ENCODE results near the gene ASF1B. TPM values are rescaled to one million over a fixed set of nuclear protein-coding genes. Genes with fewer than 3 reads are reported as not detected.
"Not testable (repeated sequence)": the region's sequence is repeated elsewhere in the genome, so short reads cannot be mapped to it uniquely, and the experiment has no call there.

Gene ASF1B
- total RNA-seq: 1.7 TPM

DNA sequence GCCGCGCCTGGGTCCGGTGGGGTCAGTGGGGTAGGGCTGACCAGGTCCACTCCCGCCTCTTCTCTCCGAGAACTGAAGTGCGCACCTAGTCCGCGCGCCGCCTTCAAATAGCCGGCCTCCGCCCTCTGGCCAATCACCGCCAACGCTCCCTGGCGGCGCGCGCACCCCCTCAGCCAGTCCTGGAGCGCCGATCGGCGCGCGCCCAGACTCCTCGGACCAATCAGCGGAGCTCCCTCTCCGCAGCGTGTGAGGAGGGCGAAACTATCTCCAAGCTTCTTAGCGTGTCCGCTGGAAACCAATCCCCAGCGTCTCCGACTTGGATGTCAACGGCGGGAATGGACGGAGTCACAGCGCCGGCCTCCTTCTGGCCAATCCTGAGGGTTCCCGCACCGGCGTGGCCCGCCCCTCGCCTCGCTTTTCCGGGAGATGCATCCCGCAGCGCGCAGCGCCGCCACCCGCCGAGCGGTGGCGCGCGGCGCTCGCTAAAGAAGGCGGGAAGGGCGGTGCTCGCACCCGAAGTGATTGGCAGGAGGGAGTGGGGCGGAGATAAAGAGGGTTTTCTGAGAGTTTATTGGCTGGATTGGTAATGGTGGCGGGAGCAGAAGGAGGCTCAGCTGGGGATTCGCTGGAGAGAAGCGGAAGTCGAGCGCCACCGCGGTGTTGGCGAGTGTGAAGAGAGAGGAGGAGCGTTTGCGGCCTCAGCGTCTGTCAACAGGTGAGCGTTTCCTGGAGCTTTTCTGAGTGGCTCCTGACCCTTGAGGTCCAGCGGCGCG, at the start of gene ASF1B:
TSS of gene ASF1B (minus strand) at position 81 of the 773 bp plus-strand sequence. CDS start 133 bp downstream, outside the sequence.
- TF ChIP-seq POLR2AphosphoS5 (IDR thresholded peaks at IDR 0.05; ENCODE audit: insufficient read depth in 1 of 2, low read depth in 1 of 2) (peak; percentile 85 to 86), POLR2A (IDR thresholded peaks at IDR 0.05) (peak in 1 of 2 donors; percentile 49)
- TF ChIP-seq, protein P1, sequence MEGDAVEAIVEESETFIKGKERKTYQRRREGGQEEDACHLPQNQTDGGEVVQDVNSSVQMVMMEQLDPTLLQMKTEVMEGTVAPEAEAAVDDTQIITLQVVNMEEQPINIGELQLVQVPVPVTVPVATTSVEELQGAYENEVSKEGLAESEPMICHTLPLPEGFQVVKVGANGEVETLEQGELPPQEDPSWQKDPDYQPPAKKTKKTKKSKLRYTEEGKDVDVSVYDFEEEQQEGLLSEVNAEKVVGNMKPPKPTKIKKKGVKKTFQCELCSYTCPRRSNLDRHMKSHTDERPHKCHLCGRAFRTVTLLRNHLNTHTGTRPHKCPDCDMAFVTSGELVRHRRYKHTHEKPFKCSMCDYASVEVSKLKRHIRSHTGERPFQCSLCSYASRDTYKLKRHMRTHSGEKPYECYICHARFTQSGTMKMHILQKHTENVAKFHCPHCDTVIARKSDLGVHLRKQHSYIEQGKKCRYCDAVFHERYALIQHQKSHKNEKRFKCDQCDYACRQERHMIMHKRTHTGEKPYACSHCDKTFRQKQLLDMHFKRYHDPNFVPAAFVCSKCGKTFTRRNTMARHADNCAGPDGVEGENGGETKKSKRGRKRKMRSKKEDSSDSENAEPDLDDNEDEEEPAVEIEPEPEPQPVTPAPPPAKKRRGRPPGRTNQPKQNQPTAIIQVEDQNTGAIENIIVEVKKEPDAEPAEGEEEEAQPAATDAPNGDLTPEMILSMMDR (IDR thresholded peaks at IDR 0.05): peak; percentile 74 to 95 (median 79)
- Histone ChIP-seq H3K27me3 (no peaks in the 10 kb centered on the region), H3K4me3 (peak within 1 kb of the TSS; percentile 81 to 93), H3K4me1 (peaks cover 18% of the 10 kb centered on the region), H3K27ac (peak within 1 kb of the TSS; percentile 93), H3K9me3 (no peaks in the 10 kb centered on the region), H3K36me3 (no peaks in the 10 kb centered on the region)
- intact Hi-C loops (cut with DNase I): loop anchor here (5.0 kb wide), 1 partner anchor 64 kb away; the partner anchor contains the start of gene MISP3
- peak; percentile 99 to 100 for DNase-seq (ENCODE audit: extremely low spot score in 2 of 2)

DNA sequence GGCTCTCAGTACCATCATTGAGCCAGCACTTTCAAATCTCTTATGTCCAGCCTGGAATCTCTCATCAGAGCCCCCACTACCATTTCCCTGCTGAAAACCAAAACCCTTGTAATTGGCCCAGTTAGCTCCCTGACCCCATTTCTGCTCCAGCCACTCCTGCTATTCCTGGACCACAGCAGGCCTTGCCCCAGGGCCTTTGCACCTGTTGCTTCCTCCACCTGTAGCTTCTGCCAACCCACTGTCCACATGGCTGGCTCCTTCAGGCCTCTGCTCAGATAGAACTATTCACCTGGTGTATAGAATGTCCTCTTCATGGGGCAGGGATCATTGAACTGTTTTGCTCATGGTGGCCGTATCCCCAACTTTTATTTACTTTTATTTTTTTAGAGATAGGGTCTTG, 49.3 kb upstream of the ASF1B start:
- intact Hi-C loops (cut with DNase I); H3K27me3 ChIP-seq; H3K9me3 ChIP-seq; H3K4me3 ChIP-seq; DNase-seq (ENCODE audit: extremely low spot score in 2 of 2); H3K36me3 ChIP-seq; H3K27ac ChIP-seq; H3K4me1 ChIP-seq: not testable (repeated sequence)

DNA sequence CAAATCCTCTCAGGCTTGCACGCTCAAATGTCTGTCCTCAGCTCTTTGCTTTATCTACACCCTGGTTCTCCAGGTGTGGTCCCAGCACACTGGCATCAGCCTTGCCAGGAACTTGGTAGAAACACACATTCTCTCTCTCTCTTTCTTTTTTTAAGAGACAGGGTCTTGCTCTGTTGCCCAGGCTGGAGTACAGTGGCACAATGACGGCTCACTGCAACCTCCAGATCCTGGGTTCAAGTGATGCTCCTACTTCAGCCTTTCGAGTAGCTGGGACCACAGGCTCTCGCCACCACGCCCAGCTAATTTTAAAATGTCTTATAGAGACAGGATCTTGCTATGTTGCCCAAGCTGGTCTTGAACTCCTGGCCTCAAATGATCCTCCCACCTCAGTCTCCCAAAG, 48.8 kb upstream of the ASF1B start:
- H3K27me3 ChIP-seq: no peaks in the 10 kb centered on the region
- no peaks in the 10 kb centered on the region for H3K9me3 ChIP-seq
- H3K4me1 ChIP-seq: no peaks in the 10 kb centered on the region
- no peak for DNase-seq (ENCODE audit: extremely low spot score in 2 of 2)
- H3K36me3 ChIP-seq: no peaks in the 10 kb centered on the region
- no peak overlapping the region for H3K4me3 ChIP-seq
- intact Hi-C loops (cut with DNase I): no loop called here
- H3K27ac ChIP-seq: no peak overlapping the region
- TF ChIP-seq POLR2AphosphoS5 (IDR thresholded peaks at IDR 0.05; ENCODE audit: insufficient read depth in 1 of 2, low read depth in 1 of 2): no peak
- TF ChIP-seq, protein P1 (IDR thresholded peaks at IDR 0.05): no peak
- no peak for TF ChIP-seq POLR2A (IDR thresholded peaks at IDR 0.05)

DNA sequence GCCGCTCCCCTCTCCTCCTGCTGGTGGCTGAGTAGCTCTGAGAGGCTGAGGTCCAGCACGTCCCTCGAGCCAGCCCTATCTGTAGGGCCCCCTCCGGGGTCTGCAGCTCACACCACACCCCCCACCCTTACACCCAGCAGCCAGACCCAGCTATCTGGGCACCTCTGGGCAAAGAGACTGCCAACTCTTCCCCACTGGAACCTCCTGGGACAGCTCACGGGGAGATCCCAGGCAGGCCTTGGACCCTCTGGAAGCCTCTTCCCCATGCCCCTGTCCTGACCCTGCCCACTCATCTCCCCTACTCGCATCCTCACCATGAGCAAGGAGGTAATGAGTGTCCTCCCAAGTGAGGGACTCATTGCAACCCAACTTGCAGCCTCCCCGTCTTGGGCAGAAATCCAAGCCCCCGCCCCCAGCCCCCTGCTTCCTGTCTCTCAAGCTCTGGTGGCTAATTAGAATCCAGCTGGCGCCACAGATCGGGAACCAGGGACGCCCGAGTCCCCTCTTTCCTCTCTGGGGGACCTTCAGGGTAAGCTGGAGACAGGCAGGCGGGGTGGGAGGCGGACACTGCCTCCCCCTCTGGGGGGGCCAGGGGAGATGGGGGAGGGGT, 47.5 kb upstream of the ASF1B start:
- H3K27me3 ChIP-seq: no peaks in the 10 kb centered on the region
- no peak overlapping the region for H3K4me3 ChIP-seq
- no peaks in the 10 kb centered on the region for H3K4me1 ChIP-seq
- DNase-seq (ENCODE audit: extremely low spot score in 2 of 2): no peak
- H3K27ac ChIP-seq: no peak overlapping the region
- intact Hi-C loops (cut with DNase I): no loop called here
- no peaks in the 10 kb centered on the region for H3K36me3 ChIP-seq
- TF ChIP-seq POLR2AphosphoS5 (IDR thresholded peaks at IDR 0.05; ENCODE audit: insufficient read depth in 1 of 2, low read depth in 1 of 2): no peak
- TF ChIP-seq, protein P1 (IDR thresholded peaks at IDR 0.05): no peak
- TF ChIP-seq POLR2A (IDR thresholded peaks at IDR 0.05): no peak
- H3K9me3 ChIP-seq: no peaks in the 10 kb centered on the region

DNA sequence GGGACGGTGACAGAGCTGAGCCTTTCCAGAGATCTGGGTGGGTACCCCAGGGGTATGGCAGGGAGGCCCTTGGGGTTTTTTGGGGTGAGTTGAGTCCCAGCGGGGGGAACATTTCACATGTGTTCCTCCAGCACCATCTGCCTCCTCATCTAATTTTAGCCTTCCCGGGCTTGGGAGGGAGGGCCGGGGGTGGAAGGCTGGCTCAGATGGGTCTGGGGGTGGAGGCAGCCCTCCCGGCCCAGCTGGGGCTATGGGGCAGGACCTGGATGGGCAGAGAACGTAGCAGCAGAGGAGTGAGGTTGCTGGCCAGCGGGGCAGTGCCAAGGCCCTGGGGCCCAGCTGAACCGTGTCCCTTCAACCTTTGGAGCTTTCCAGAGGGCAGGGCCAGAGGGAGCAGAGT, 46.1 kb upstream of the ASF1B start:
- Histone ChIP-seq H3K9me3 (no peaks in the 10 kb centered on the region), H3K27me3 (no peaks in the 10 kb centered on the region), H3K4me3 (no peak overlapping the region), H3K4me1 (no peaks in the 10 kb centered on the region), H3K36me3 (no peaks in the 10 kb centered on the region), H3K27ac (no peak overlapping the region)
- intact Hi-C loops (cut with DNase I): no loop called here
- no peak for TF ChIP-seq POLR2AphosphoS5 (IDR thresholded peaks at IDR 0.05; ENCODE audit: insufficient read depth in 1 of 2, low read depth in 1 of 2)
- no peak for DNase-seq (ENCODE audit: extremely low spot score in 2 of 2)

DNA sequence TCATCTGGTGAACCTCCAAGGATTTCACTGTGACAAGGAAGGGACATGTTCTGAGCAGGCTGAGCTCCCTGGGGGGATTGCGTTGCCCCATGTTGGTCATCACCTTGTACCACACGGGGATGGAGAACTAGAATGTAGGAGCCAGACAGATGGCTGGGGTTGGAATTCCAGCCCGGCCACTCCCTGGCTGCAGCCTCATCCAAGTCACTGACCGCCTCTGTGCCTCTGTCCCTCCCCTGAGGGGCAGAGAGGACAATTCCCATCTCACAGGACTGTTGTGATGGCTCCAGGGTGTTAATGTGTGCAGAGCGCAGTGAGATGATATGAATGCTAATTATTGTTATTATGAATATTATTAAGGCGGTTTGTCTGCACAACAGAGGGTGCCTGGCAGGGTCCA, 45.5 kb upstream of the ASF1B start:
- no peak overlapping the region for H3K27ac ChIP-seq

DNA sequence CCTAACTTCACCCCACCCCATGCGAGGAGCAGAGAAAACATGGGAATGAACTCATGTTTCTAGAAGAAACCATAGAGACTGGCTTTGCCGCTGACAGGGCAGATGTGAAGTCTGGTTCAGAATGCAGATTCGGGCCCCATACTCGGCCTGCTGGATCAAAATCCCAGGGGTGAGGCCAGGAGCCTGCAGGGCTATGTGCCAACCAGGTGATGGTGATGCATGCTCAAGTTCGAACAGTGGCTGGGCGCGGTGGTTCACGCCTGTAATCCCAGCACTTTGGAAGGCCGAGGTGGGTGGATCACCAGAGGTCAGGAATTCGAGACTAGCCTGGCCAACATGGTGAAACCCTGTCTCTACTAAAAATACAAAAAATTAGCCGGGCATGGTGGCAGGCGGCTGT, 44.8 kb upstream of the ASF1B start:
- H3K27me3 ChIP-seq: not testable (repeated sequence)
- peaks cover 0 to 10% of the 10 kb centered on the region in 2 donors for H3K36me3 ChIP-seq

More for the DNA sequence above, 45.5 kb upstream of the ASF1B start:
- peaks cover 0 to 3% of the 10 kb centered on the region in 2 donors for H3K36me3 ChIP-seq
- H3K9me3 ChIP-seq: no peaks in the 10 kb centered on the region
- TF ChIP-seq POLR2AphosphoS5 (IDR thresholded peaks at IDR 0.05; ENCODE audit: insufficient read depth in 1 of 2, low read depth in 1 of 2): no peak
- no peak for TF ChIP-seq POLR2A (IDR thresholded peaks at IDR 0.05)
- TF ChIP-seq, protein P1 (IDR thresholded peaks at IDR 0.05): no peak
- intact Hi-C loops (cut with DNase I): no loop called here
- H3K4me1 ChIP-seq: no peaks in the 10 kb centered on the region
- DNase-seq (ENCODE audit: extremely low spot score in 2 of 2): no peak
- no peaks in the 10 kb centered on the region for H3K27me3 ChIP-seq
- H3K4me3 ChIP-seq: no peak overlapping the region

More for the DNA sequence above, 44.8 kb upstream of the ASF1B start:
- DNase-seq (ENCODE audit: extremely low spot score in 2 of 2); H3K27ac ChIP-seq; H3K4me1 ChIP-seq; intact Hi-C loops (cut with DNase I); H3K4me3 ChIP-seq; H3K9me3 ChIP-seq: not testable (repeated sequence)
